Measurements from ENCODE around the gene CACNA2D2. TPM values are rescaled to one million over a fixed set of nuclear protein-coding genes. Genes with fewer than 3 reads are reported as not detected.

Gene CACNA2D2
- total RNA-seq, 4 donors from 2014 or later: 0.31 to 1.7 (median 0.66) TPM

- Histone ChIP-seq H3K36me3 (no peaks in the 10 kb centered on the region), H3K27ac (no peak overlapping the region), H3K27me3 (peaks cover 15% of the 10 kb centered on the region), H3K4me3 (no peak overlapping the region), H3K4me1 (no peaks in the 10 kb centered on the region), H3K9me3 (no peaks in the 10 kb centered on the region)
- TF ChIP-seq POLR2AphosphoS5 (IDR thresholded peaks at IDR 0.05): no peak
- no peak for TF ChIP-seq POLR2A (IDR thresholded peaks at IDR 0.05)
- no peak for TF ChIP-seq EP300 (IDR thresholded peaks at IDR 0.05)
- TF ChIP-seq CTCF (IDR thresholded peaks at IDR 0.05): no peak
- 53 to 60% methylated on average over 9 to 15 of the region's 18 CpGs for WGBS, 2 donors (ENCODE audit: low coverage in 1 of 2)
- ATAC-seq: no peak
These were observed 36.2 kb upstream of the CACNA2D2 start for GRCh38 chr3:50539356-50540286.

GRCh38 chr3:50537421-50538129 is 34.1 kb upstream of the CACNA2D2 start:
- no peak for ATAC-seq
- Histone ChIP-seq H3K27me3 (peaks cover 15% of the 10 kb centered on the region), H3K36me3 (no peaks in the 10 kb centered on the region), H3K27ac (no peak overlapping the region), H3K4me3 (no peak overlapping the region), H3K4me1 (no peaks in the 10 kb centered on the region), H3K9me3 (no peaks in the 10 kb centered on the region)
- 61 to 67% methylated on average over 1 to 4 of the region's 4 CpGs for WGBS, 2 donors (ENCODE audit: low coverage in 1 of 2)
- no peak for TF ChIP-seq POLR2A (IDR thresholded peaks at IDR 0.05)
- no peak for TF ChIP-seq CTCF (IDR thresholded peaks at IDR 0.05)
- TF ChIP-seq EP300 (IDR thresholded peaks at IDR 0.05): no peak
- TF ChIP-seq POLR2AphosphoS5 (IDR thresholded peaks at IDR 0.05): no peak

GRCh38 chr3:50536471-50537180 is 33.2 kb upstream of the CACNA2D2 start:
- Histone ChIP-seq H3K27me3 (peaks cover 15% of the 10 kb centered on the region), H3K4me1 (no peaks in the 10 kb centered on the region), H3K9me3 (no peaks in the 10 kb centered on the region), H3K36me3 (no peaks in the 10 kb centered on the region), H3K4me3 (no peak overlapping the region), H3K27ac (no peak overlapping the region)
- WGBS, 2 donors (ENCODE audit: low coverage in 1 of 2): 77 to 84% methylated on average over 3 to 4 of the region's 5 CpGs
- ATAC-seq: no peak
- TF ChIP-seq EP300 (IDR thresholded peaks at IDR 0.05) (no peak), POLR2A (IDR thresholded peaks at IDR 0.05) (no peak), CTCF (IDR thresholded peaks at IDR 0.05) (no peak), POLR2AphosphoS5 (IDR thresholded peaks at IDR 0.05) (no peak)

- no peak for TF ChIP-seq POLR2A (IDR thresholded peaks at IDR 0.05)
- TF ChIP-seq CTCF (IDR thresholded peaks at IDR 0.05): no peak
- no peak for TF ChIP-seq POLR2AphosphoS5 (IDR thresholded peaks at IDR 0.05)
- TF ChIP-seq EP300 (IDR thresholded peaks at IDR 0.05): no peak
- Histone ChIP-seq H3K4me1 (no peaks in the 10 kb centered on the region), H3K36me3 (no peaks in the 10 kb centered on the region), H3K4me3 (no peak overlapping the region), H3K27me3 (peaks cover 28% of the 10 kb centered on the region), H3K27ac (no peak overlapping the region), H3K9me3 (no peaks in the 10 kb centered on the region)
- WGBS, 2 donors (ENCODE audit: low coverage in 1 of 2): 69% methylated on average over 5 of the region's 9 CpGs; no CpG with 5 or more reads in 1 of the 2 donors
- no peak for ATAC-seq
These were observed 31.4 kb upstream of the CACNA2D2 start for GRCh38 chr3:50534681-50535330.
